BLaER1 treated with 17β-estradiol and CSF1 and Interleukin-3, amounts not matched to agents 10 nM and 100 nM (cell line): ENCODE data around the gene TXNL4A.
A peak's percentile ranks its signal among the peaks of the same experiment; 100 is the strongest.
"Not testable (repeated sequence)": the region's sequence is repeated elsewhere in the genome, so short reads cannot be mapped to it uniquely, and the experiment has no call there.

Experiments
- H3K27ac ChIP-seq, 11 experiments: shearing (Covaris generic); formaldehyde crosslinking; 2 replicates each; pipeline ENCODE4 v1.8.1; 2022
- H3K27me3 ChIP-seq, 11 experiments: shearing (Covaris generic); formaldehyde crosslinking; 2 replicates each; pipeline ENCODE4 v1.8.1; 2022
- H3K36me3 ChIP-seq, 11 experiments: shearing (Covaris generic); formaldehyde crosslinking; 2 replicates each; pipeline ENCODE4 v1.8.1; 2022
- H3K4me1 ChIP-seq, 10 experiments: shearing (Covaris generic); formaldehyde crosslinking; 2 replicates each; pipeline ENCODE4 v1.8.1; 2022
- H3K4me2 ChIP-seq, 11 experiments: shearing (Covaris generic); formaldehyde crosslinking; 2 replicates each; pipeline ENCODE4 v1.8.1; 2022
- H3K4me3 ChIP-seq, 10 experiments: shearing (Covaris generic); formaldehyde crosslinking; 2 replicates each; pipeline ENCODE4 v1.8.1; 2022
- H3K9ac ChIP-seq, 11 experiments: shearing (Covaris generic); formaldehyde crosslinking; 2 replicates each; pipeline ENCODE4 v1.8.1; 2022
- H3K9me3 ChIP-seq, 11 experiments: shearing (Covaris generic); formaldehyde crosslinking; replicated peaks in 1 of 11; 2 replicates each; pipeline ENCODE4 v1.8.1; 2022
- H4K20me1 ChIP-seq, 11 experiments: shearing (Covaris generic); formaldehyde crosslinking; 2 replicates each; pipeline ENCODE4 v1.8.1; 2022
- Cebpa-rat ChIP-seq, 11 experiments: shearing (Covaris generic); IDR thresholded peaks; 2 replicates each; pipeline ENCODE4 v1.8.1; 2022

The TXNL4A gene

DNA sequence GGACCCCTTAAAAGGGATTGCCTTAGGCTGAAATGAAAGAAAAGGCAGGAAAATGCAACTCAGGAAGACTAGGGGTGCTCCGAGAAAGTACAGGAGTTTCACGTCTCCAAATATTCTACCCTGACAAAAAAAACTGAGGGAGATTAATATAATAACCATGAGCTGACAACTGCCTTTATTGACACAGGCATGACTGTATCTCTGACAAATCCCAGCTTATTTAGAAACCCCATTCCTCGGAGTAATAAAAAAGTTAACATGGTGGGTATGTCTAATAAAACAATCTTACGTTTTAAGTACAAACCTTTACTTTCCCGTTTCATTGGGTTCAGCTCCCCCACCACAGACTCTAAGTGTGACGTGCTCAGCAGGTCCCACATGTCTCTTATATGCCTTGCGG lies 38.0 kb upstream of the TXNL4A start:
- Histone ChIP-seq H3K9me3 (peaks cover 65 to 96% (median 84%) of the 10 kb centered on the region in 11 experiments), H4K20me1 (no peaks in the 10 kb centered on the region)
- no peak for TF ChIP-seq Cebpa-rat (IDR thresholded peaks at IDR 0.05)

DNA sequence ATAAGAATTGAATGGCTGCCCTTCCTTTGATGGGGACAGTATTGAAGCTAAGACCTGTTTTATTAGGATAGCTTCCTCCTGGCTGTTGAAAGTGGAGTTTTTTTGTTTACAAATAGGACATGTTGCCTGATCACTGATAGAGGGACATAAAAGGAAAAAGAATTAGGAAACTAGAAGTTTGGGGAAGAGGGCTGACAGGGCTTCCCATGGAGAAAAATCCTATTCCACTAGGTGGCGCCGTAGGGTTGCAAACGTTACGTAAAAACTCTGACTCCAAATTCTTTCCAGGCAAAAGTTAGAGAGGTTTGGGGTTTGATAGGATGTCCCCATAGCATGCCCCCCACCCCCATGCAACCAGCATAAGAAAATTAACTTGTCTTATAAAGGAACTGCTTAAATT lies 34.8 kb upstream of the TXNL4A start:
- Histone ChIP-seq H3K9ac (no peak overlapping the region), H3K4me1 (no peaks in the 10 kb centered on the region), H3K27me3 (no peaks in the 10 kb centered on the region), H3K4me2 (no peak overlapping the region), H3K36me3 (peaks cover 9 to 64% (median 25%) of the 10 kb centered on the region in 11 experiments; a peak in 20 of 22 replicates), H4K20me1 (no peaks in the 10 kb centered on the region), H3K4me3 (peak overlapping the region in 3 of 10 experiments; percentile 15 to 39 (median 17); a peak in 4 of 20 replicates), H3K27ac (no peak overlapping the region), H3K9me3 (peaks cover 89 to 98% (median 95%) of the 10 kb centered on the region in 11 experiments)
- no peak for TF ChIP-seq Cebpa-rat (IDR thresholded peaks at IDR 0.05)

More for the DNA sequence above, 38.0 kb upstream of the TXNL4A start:
- H3K27me3 ChIP-seq, result no peaks in the 10 kb centered on the region
- no peak overlapping the region for H3K4me2 ChIP-seq
- H3K9ac ChIP-seq, result no peak overlapping the region
- no peak overlapping the region for H3K4me3 ChIP-seq
- no peaks in the 10 kb centered on the region for H3K4me1 ChIP-seq
- peaks cover 9 to 49% (median 24%) of the 10 kb centered on the region in 11 experiments; a peak in 20 of 22 replicates for H3K36me3 ChIP-seq
- H3K27ac ChIP-seq, result no peak overlapping the region

DNA sequence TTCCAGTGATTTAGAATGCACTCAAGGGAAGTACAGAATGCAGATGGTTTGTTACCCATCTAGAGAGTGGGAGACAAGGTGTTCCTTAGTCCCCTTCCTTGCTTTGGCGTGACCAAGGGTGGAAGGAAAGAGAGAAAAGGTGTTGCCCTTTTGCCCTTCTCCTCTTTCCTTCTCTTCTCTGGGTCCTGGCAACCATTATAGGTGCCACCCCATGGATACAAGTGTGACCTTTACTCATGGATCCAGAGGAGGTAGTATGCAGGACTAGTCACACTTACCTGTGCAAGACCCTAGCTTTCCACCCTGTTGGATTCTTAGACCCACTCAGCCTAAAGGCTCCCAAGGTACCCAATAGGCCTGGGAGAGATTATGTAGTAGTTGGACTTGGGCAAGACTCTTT lies 34.2 kb upstream of the TXNL4A start:
- TF ChIP-seq Cebpa-rat (IDR thresholded peaks at IDR 0.05), result no peak
- H3K4me3 ChIP-seq, result peak overlapping the region in 6 of 10 experiments; percentile 8 to 41 (median 20); a peak in 6 of 20 replicates
- no peak overlapping the region for H3K27ac ChIP-seq
- peaks cover 89 to 99% (median 96%) of the 10 kb centered on the region in 11 experiments for H3K9me3 ChIP-seq
- H3K4me2 ChIP-seq, result no peak overlapping the region
- no peak overlapping the region for H3K9ac ChIP-seq
- no peaks in the 10 kb centered on the region for H3K4me1 ChIP-seq
- H3K27me3 ChIP-seq, result no peaks in the 10 kb centered on the region
- no peaks in the 10 kb centered on the region for H4K20me1 ChIP-seq
- H3K36me3 ChIP-seq, result peaks cover 9 to 64% (median 25%) of the 10 kb centered on the region in 11 experiments; a peak in 20 of 22 replicates

DNA sequence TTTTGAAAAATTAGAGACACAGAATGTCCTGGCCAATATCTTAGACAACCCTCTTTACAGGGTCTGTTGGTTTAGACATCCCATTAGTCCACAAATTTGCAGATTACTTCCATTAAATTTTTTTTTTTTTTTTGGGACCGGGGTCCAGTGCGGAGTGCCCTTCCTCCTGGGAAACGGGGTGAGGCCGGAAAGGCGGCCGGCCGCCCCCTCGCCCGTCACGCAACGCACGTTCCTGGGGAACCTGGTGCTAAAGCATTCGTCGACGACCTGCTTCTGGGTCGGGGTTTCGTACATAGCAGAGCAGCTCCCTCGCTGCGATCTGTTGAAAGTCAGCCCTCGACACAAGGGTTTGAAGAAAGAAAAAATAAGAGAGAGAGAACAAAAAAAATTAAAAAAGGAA lies 24.4 kb upstream of the TXNL4A start:
- Histone ChIP-seq H3K9me3 (peaks cover 40 to 62% (median 56%) of the 10 kb centered on the region in 11 experiments), H3K27ac (no peak overlapping the region), H4K20me1 (no peaks in the 10 kb centered on the region), H3K9ac (no peak overlapping the region), H3K36me3 (peaks cover 0 to 8% (median 0%) of the 10 kb centered on the region in 11 experiments; a peak in 6 of 22 replicates), H3K27me3 (no peaks in the 10 kb centered on the region), H3K4me1 (no peaks in the 10 kb centered on the region), H3K4me2 (no peak overlapping the region), H3K4me3 (no peak overlapping the region)
- TF ChIP-seq Cebpa-rat (IDR thresholded peaks at IDR 0.05), result no peak

DNA sequence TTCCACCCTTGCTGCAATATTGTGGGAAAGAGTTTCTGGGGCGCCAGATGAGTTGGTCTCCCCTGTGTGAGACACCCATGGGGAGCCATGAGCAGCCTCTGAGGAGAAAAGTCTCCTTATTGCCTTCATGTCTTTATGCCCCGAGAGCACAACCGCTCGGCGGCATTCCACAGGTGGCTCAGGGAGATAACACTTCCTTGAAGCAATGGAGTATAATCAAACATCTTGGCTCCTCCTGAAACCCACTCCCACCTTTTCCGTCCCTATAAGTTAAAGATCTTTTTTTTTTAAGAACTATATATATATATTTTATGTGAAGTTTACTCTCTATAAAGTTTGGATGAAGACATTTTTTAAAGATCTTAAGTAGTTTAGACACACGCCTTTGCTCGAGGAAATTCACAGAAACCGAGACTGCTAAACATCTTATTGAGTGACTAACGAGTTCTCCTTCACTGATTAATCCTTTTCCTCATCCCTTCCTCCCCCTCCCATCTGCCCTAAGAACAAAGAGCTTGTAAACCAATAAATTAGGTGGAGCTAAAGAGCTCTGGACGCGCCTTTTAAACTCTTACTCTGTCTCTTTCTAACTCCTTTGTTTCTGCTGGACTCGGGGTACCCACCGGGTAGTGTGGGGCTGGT lies 23.3 kb upstream of the TXNL4A start:
- H3K4me1 ChIP-seq, H3K27me3 ChIP-seq, H3K27ac ChIP-seq: not testable (repeated sequence)

DNA sequence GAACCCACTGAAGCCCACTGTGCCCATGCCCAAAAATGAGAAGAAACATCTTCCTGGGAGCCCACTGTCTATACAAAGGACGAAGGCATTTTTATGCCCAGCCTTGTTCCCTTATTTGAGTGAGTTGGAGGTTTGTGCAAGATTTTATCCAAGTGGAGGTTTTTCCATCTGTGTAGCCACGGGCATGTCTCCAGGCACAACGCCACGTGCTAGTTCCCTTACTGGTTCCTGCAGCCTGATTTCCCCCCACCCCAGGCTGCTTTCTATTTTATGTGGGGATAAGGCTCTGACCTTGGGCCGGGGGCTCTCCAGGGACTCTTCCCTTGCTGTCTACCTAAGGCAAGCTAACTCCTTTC lies 22.2 kb upstream of the TXNL4A start:
- no peak overlapping the region for H3K9ac ChIP-seq
- peaks cover 40 to 62% (median 56%) of the 10 kb centered on the region in 11 experiments for H3K9me3 ChIP-seq
- TF ChIP-seq Cebpa-rat (IDR thresholded peaks at IDR 0.05), result no peak
- H3K36me3 ChIP-seq, result peaks cover 0 to 8% (median 0%) of the 10 kb centered on the region in 11 experiments; a peak in 6 of 22 replicates
- no peak overlapping the region for H3K27ac ChIP-seq
- H3K27me3 ChIP-seq, result no peaks in the 10 kb centered on the region
- no peaks in the 10 kb centered on the region for H3K4me1 ChIP-seq
- H4K20me1 ChIP-seq, result no peaks in the 10 kb centered on the region
- no peak overlapping the region for H3K4me2 ChIP-seq
- H3K4me3 ChIP-seq, result no peak overlapping the region

More for the DNA sequence above, 23.3 kb upstream of the TXNL4A start:
- peaks cover 40 to 62% (median 56%) of the 10 kb centered on the region in 11 experiments for H3K9me3 ChIP-seq
- H4K20me1 ChIP-seq, H3K36me3 ChIP-seq, H3K4me2 ChIP-seq, H3K4me3 ChIP-seq, H3K9ac ChIP-seq: not testable (repeated sequence)

DNA sequence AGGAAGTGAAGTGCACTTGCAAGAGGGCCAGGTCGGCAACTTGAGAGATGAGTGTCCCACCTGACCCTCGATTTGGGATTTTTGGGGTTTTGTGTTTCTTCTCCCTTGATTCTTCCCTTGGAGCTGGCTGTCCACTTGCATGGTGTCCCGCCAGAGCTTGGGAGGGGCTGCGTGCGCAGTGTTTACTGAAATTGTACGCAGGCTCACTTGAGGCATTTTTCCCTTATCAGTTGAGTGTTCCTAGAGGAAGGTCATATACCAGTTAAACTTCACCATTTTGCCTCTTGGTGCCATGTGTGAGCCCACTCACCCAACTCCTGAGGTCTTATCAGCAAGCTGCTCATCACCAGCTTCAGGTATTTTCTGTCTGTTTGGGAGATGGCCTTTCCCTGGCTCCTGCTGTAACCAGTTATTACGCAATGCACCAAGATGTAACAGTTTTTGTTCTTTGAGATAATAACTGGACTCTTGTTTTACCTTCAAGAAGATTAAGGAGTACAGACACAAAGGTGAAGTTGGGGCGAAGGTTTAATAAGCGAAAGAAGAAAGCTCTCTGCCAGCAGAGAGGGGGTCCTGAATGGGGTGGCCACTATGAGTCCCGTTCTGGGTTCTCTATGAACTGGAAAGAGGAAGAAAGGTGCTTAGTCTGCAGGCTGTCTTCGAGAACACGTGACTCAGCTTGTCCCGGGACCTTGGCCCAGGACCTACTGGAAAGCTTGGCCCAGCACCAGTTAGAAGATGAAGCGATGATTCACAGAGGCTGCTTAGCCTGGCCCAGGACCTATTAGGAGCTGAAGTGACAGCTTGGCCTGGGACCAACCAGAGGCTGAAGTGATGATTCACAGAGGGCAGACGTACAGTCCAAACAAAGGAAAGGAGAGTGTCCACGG lies 21.5 kb upstream of the TXNL4A start:
- H3K27me3 ChIP-seq, result no peaks in the 10 kb centered on the region
- H3K9ac ChIP-seq, result no peak overlapping the region
- H3K36me3 ChIP-seq, result peaks cover 0 to 8% (median 0%) of the 10 kb centered on the region in 11 experiments; a peak in 6 of 22 replicates
- peak in 5 of 11 experiments; percentile 55 to 94 (median 76); a peak in 11 of 22 replicates for TF ChIP-seq Cebpa-rat (IDR thresholded peaks at IDR 0.05)
- H4K20me1 ChIP-seq, result no peaks in the 10 kb centered on the region
- no peaks in the 10 kb centered on the region for H3K4me1 ChIP-seq
- no peak overlapping the region for H3K27ac ChIP-seq
- no peak overlapping the region for H3K4me2 ChIP-seq
- H3K9me3 ChIP-seq, result peaks cover 38 to 59% (median 53%) of the 10 kb centered on the region in 11 experiments
- no peak overlapping the region for H3K4me3 ChIP-seq

DNA sequence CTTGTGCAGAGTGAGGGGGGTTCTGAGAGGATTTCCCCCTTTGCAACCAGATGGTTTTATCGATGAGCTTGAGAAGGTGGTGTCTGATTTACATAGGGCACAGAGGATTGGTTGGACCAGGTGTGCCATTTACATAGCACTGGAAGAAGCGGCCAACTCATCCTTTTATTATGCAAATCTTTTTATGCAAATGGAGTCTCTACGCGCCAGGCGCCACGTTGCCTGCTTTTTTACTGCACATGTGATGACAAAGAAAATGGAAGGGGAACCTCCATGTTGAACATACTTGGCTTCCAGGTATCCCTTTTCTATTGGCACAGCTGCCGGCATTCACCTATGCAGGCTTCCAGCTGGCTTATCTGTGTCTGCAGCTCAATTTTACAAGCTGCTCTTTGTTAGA lies 18.4 kb upstream of the TXNL4A start:
- Histone ChIP-seq H3K27me3 (no peaks in the 10 kb centered on the region), H3K9ac (no peak overlapping the region), H3K4me3 (no peak overlapping the region), H3K27ac (no peak overlapping the region), H3K4me1 (no peaks in the 10 kb centered on the region), H3K36me3 (peaks cover 0 to 17% (median 0%) of the 10 kb centered on the region in 11 experiments; a peak in 7 of 22 replicates), H3K9me3 (peaks cover 23 to 40% (median 32%) of the 10 kb centered on the region in 11 experiments), H4K20me1 (no peaks in the 10 kb centered on the region), H3K4me2 (no peak overlapping the region)
- no peak for TF ChIP-seq Cebpa-rat (IDR thresholded peaks at IDR 0.05)

DNA sequence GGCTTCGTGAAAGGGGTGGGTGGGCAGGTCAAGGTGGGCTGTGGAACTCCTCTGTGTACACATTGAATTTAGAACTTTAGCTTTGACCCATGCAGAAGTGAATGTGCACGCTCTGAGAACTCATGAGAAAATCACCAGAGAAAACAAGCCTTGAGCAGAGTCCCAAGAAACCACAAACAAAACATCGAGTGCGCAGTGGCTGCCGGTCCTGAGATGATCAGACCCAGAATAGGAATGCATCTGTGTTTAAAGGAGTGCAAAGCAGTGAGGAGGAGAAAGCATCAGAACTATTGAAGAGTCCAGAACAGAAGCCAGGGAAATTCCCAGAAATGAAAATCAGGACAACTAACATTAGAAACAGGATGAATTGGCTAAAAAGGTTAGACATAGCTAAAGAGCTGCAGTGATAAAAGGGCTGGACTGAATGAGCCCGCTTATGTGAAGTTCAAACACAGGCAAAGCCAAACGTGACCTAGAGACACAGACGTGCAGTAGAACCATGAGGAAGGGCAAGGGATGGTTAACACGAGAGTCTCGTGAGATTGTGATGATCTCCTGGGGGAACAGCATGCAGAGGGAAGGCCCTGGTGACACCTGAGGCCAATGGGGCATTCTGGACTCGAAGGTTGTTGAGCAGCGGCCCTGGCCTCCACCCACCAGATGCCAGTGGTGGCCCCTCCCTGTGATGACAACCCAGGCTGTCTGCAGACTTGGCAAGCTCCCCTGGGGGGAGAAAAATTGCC lies 16.4 kb upstream of the TXNL4A start:
- no peak for TF ChIP-seq Cebpa-rat (IDR thresholded peaks at IDR 0.05)
- Histone ChIP-seq H3K4me1 (no peaks in the 10 kb centered on the region), H3K9me3 (peaks cover 30 to 40% (median 38%) of the 10 kb centered on the region in 11 experiments), H3K27ac (no peak overlapping the region), H3K36me3 (peaks cover 0 to 25% (median 9%) of the 10 kb centered on the region in 11 experiments; a peak in 11 of 22 replicates), H3K27me3 (no peaks in the 10 kb centered on the region), H3K9ac (no peak overlapping the region), H4K20me1 (no peaks in the 10 kb centered on the region), H3K4me2 (no peak overlapping the region), H3K4me3 (no peak overlapping the region)
